ENCODE results near the gene RAD51B. TPM values are rescaled to one million over a fixed set of nuclear protein-coding genes. Genes with fewer than 3 reads are reported as not detected.

The RAD51B gene
- total and polyA plus RNA-seq, 9 of the 15 experiments (the other 6 are each of a cell fraction or from before 2014, with no cell fraction given): 8.5 to 17.3 (median 11.3) TPM

- TF ChIP-seq, protein P1, sequence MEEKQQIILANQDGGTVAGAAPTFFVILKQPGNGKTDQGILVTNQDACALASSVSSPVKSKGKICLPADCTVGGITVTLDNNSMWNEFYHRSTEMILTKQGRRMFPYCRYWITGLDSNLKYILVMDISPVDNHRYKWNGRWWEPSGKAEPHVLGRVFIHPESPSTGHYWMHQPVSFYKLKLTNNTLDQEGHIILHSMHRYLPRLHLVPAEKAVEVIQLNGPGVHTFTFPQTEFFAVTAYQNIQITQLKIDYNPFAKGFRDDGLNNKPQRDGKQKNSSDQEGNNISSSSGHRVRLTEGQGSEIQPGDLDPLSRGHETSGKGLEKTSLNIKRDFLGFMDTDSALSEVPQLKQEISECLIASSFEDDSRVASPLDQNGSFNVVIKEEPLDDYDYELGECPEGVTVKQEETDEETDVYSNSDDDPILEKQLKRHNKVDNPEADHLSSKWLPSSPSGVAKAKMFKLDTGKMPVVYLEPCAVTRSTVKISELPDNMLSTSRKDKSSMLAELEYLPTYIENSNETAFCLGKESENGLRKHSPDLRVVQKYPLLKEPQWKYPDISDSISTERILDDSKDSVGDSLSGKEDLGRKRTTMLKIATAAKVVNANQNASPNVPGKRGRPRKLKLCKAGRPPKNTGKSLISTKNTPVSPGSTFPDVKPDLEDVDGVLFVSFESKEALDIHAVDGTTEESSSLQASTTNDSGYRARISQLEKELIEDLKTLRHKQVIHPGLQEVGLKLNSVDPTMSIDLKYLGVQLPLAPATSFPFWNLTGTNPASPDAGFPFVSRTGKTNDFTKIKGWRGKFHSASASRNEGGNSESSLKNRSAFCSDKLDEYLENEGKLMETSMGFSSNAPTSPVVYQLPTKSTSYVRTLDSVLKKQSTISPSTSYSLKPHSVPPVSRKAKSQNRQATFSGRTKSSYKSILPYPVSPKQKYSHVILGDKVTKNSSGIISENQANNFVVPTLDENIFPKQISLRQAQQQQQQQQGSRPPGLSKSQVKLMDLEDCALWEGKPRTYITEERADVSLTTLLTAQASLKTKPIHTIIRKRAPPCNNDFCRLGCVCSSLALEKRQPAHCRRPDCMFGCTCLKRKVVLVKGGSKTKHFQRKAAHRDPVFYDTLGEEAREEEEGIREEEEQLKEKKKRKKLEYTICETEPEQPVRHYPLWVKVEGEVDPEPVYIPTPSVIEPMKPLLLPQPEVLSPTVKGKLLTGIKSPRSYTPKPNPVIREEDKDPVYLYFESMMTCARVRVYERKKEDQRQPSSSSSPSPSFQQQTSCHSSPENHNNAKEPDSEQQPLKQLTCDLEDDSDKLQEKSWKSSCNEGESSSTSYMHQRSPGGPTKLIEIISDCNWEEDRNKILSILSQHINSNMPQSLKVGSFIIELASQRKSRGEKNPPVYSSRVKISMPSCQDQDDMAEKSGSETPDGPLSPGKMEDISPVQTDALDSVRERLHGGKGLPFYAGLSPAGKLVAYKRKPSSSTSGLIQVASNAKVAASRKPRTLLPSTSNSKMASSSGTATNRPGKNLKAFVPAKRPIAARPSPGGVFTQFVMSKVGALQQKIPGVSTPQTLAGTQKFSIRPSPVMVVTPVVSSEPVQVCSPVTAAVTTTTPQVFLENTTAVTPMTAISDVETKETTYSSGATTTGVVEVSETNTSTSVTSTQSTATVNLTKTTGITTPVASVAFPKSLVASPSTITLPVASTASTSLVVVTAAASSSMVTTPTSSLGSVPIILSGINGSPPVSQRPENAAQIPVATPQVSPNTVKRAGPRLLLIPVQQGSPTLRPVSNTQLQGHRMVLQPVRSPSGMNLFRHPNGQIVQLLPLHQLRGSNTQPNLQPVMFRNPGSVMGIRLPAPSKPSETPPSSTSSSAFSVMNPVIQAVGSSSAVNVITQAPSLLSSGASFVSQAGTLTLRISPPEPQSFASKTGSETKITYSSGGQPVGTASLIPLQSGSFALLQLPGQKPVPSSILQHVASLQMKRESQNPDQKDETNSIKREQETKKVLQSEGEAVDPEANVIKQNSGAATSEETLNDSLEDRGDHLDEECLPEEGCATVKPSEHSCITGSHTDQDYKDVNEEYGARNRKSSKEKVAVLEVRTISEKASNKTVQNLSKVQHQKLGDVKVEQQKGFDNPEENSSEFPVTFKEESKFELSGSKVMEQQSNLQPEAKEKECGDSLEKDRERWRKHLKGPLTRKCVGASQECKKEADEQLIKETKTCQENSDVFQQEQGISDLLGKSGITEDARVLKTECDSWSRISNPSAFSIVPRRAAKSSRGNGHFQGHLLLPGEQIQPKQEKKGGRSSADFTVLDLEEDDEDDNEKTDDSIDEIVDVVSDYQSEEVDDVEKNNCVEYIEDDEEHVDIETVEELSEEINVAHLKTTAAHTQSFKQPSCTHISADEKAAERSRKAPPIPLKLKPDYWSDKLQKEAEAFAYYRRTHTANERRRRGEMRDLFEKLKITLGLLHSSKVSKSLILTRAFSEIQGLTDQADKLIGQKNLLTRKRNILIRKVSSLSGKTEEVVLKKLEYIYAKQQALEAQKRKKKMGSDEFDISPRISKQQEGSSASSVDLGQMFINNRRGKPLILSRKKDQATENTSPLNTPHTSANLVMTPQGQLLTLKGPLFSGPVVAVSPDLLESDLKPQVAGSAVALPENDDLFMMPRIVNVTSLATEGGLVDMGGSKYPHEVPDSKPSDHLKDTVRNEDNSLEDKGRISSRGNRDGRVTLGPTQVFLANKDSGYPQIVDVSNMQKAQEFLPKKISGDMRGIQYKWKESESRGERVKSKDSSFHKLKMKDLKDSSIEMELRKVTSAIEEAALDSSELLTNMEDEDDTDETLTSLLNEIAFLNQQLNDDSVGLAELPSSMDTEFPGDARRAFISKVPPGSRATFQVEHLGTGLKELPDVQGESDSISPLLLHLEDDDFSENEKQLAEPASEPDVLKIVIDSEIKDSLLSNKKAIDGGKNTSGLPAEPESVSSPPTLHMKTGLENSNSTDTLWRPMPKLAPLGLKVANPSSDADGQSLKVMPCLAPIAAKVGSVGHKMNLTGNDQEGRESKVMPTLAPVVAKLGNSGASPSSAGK (IDR thresholded peaks at IDR 0.05): no peak
- TF ChIP-seq ZNF644 (tag; IDR thresholded peaks at IDR 0.05; ENCODE audit: low read depth) (no peak), PRPF4 (IDR thresholded peaks at IDR 0.05; ENCODE audit: insufficient read depth, low read depth, low read length, poor library complexity, severe bottlenecking) (no peak)
Observed at GRCh38 chr14:68349900-68350629, 530.5 kb downstream of the RAD51B start (continued).

All from K562 (cell line).